Keratinocyte (primary cell): ENCODE data around the gene SLC49A4.

ENCODE experiments used
- EZH2 ChIP-seq: IDR thresholded peaks from one replicate; pipeline ENCODE4 v1.6.1; 2012; ENCODE audit warnings: inconsistent platforms, mild to moderate bottlenecking, low read length, moderate library complexity
- TF ChIP-seq, protein P1 (sequence below), 3 experiments: IDR thresholded peaks in 1 of 3; conservative IDR thresholded peaks in 1 of 3; optimal IDR thresholded peaks in 1 of 3; 2 replicates in 2 of 3; 3 replicates in 1 of 3; pipeline versions ENCODE3 to v1.5.1; 2011; ENCODE audit warnings: low read length in 3 of 3, mild to moderate bottlenecking in 3 of 3, moderate library complexity in 2 of 3, control low read depth in 1 of 3, inconsistent platforms in 1 of 3; ENCODE audit not compliant: insufficient read depth in 2 of 3; ENCODE audit errors: extremely low read depth in 1 of 3

DNA sequence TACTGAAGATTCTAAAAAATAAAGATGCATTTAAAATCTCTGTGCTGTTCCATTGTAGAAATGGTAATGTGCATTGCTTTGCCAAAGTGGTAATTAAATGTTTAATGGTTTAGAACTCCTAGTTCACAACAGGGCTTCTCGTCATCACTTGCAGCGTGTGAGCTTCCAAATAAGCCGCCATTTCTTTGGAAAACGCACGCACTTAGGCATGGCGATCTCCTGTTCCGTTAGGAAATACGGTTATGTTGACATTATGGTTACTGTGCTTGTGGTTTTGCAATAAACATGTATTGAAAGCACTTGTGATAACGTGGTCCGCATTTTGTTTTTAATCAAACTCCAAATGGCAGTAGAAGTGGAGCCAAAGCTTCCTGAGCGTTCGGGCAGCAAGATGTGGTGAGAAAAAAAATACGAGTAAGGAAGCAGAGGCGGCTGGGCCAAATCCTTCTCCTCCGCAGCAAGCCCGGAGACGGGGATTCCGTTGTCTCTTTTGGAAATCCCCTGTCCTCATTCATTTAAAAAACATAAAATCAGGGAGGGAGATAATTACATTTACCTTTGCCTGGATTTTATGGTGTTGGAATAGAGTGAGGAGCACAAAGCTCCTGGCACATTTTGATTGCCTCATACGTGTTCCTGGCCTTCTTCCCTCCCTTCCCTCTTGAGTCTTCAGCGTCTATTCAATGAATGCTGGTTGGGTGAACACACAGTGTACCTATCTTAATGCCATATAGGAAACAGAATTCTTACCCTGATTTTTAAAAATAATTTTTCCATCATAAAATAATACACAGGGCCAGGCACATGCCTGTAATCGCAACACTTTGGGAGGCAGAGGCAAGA is 97.5 kb downstream of the SLC49A4 start:
- TF ChIP-seq, protein P1, sequence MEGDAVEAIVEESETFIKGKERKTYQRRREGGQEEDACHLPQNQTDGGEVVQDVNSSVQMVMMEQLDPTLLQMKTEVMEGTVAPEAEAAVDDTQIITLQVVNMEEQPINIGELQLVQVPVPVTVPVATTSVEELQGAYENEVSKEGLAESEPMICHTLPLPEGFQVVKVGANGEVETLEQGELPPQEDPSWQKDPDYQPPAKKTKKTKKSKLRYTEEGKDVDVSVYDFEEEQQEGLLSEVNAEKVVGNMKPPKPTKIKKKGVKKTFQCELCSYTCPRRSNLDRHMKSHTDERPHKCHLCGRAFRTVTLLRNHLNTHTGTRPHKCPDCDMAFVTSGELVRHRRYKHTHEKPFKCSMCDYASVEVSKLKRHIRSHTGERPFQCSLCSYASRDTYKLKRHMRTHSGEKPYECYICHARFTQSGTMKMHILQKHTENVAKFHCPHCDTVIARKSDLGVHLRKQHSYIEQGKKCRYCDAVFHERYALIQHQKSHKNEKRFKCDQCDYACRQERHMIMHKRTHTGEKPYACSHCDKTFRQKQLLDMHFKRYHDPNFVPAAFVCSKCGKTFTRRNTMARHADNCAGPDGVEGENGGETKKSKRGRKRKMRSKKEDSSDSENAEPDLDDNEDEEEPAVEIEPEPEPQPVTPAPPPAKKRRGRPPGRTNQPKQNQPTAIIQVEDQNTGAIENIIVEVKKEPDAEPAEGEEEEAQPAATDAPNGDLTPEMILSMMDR (optimal IDR thresholded peaks at IDR 0.05 in 1 of 3, IDR thresholded peaks at IDR 0.05 in 1 of 3, conservative IDR thresholded peaks at IDR 0.05 in 1 of 3; ENCODE audit: extremely low read depth in 1 of 3, insufficient read depth in 2 of 3, low read length in 3 of 3), result no peak
- no peak for TF ChIP-seq EZH2
